Brain microvascular endothelial cell (primary cell): ENCODE data around the gene MEF2A.

Experiments used
- DNase-seq: peaks from one replicate; pipeline ENCODE4 v3.0.0-alpha.2; 2020
- H3K27ac ChIP-seq: fragments of 250-450 bp; sonication (Bioruptor Pico); 2 replicates; pipeline ENCODE4 v1.5.1; 2020; ENCODE audit warnings: mild to moderate bottlenecking, moderate library complexity
- H3K27me3 ChIP-seq: fragments of 250-450 bp; sonication (Bioruptor Pico); replicated peaks from 2 replicates; pipeline ENCODE4 v1.5.1; 2020; ENCODE audit warnings: mild to moderate bottlenecking
- H3K36me3 ChIP-seq: fragments of 250-450 bp; sonication (Bioruptor Pico); replicated peaks from 2 replicates; pipeline ENCODE4 v1.5.1; 2020; ENCODE audit warnings: mild to moderate bottlenecking
- H3K4me3 ChIP-seq: 2 replicates; pipeline ENCODE4 v1.5.1; 2011; ENCODE audit warnings: low read depth, mild to moderate bottlenecking, control low read depth, low read length, moderate library complexity
- in situ Hi-C: cut with HindIII; loops from 2 replicates; pipeline ENCODE4 v1.10.0; 2017; ENCODE audit warnings: low sequenced_read_pairs, low pct_ligation_motif_present
- TF ChIP-seq, protein P1 (sequence below): IDR thresholded peaks from 2 replicates; pipeline ENCODE4 v1.5.1; 2011; ENCODE audit warnings: low read depth, mild to moderate bottlenecking, moderate library complexity, low read length, control low read depth, inconsistent platforms; ENCODE audit errors: missing control alignments

Gene MEF2A

DNA sequence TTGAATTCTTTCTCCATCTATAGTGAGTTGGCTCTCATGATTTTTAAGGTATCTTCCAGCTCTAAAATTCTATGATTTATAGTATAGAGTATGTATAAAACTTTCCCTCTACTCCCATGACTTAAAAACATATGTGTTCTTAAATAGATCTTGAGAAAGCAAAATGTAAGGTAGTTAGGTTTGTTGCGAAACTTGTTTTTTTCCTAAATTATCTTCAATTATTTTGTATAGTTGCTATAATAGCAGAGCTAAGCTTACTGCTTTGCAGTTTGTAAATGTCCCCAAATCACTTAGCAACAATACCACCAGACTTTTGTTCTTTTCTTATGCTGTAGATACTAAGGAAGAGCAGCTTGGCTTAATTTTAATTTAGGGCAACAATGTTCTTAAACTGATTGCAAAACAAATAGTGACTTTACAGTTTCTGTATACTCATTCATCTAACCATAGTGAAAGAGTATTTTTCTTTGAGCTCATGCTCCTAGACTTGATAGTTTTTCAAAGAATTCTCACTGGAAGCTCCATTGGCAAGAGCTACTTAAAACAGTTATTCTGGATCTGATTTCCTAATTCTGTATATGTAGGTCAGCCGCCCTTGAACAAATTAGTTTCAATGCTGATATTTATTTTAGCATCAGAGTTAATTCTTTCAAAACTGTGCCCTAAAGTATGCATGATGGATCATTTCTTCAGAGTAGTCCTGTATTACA, 106.3 kb downstream of the MEF2A start:
- in situ Hi-C loops = no loop called here
- Histone ChIP-seq H3K36me3 (peaks cover 2% of the 10 kb centered on the region), H3K4me3 (no peak overlapping the region), H3K27me3 (no peaks in the 10 kb centered on the region), H3K27ac (no peak overlapping the region)
- no peak for DNase-seq
- TF ChIP-seq, protein P1, sequence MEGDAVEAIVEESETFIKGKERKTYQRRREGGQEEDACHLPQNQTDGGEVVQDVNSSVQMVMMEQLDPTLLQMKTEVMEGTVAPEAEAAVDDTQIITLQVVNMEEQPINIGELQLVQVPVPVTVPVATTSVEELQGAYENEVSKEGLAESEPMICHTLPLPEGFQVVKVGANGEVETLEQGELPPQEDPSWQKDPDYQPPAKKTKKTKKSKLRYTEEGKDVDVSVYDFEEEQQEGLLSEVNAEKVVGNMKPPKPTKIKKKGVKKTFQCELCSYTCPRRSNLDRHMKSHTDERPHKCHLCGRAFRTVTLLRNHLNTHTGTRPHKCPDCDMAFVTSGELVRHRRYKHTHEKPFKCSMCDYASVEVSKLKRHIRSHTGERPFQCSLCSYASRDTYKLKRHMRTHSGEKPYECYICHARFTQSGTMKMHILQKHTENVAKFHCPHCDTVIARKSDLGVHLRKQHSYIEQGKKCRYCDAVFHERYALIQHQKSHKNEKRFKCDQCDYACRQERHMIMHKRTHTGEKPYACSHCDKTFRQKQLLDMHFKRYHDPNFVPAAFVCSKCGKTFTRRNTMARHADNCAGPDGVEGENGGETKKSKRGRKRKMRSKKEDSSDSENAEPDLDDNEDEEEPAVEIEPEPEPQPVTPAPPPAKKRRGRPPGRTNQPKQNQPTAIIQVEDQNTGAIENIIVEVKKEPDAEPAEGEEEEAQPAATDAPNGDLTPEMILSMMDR = no peak

DNA sequence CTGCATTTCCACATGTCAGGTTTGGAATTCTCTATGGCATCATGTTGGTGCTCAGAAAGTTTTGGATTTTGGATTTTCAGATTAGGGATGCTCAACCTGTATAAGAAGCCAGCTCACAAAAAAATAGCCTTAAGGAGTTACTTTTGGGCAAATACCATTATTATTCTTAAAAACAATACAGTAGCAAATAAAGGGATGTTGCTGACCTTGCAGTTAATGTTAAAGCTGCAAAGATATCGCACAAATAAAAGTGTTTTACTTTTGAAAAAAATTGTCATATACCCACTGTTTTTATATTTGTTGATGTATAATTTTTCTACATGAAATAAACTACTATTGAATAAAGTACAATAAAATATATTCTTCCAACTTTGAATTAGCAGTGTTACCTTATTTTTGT, 107.3 kb downstream of the MEF2A start:
- no peak for DNase-seq
- TF ChIP-seq, protein P1 = no peak
- in situ Hi-C loops = no loop called here
- Histone ChIP-seq H3K27me3 (no peaks in the 10 kb centered on the region), H3K27ac (no peak overlapping the region), H3K36me3 (peaks cover 2% of the 10 kb centered on the region), H3K4me3 (no peak overlapping the region)

DNA sequence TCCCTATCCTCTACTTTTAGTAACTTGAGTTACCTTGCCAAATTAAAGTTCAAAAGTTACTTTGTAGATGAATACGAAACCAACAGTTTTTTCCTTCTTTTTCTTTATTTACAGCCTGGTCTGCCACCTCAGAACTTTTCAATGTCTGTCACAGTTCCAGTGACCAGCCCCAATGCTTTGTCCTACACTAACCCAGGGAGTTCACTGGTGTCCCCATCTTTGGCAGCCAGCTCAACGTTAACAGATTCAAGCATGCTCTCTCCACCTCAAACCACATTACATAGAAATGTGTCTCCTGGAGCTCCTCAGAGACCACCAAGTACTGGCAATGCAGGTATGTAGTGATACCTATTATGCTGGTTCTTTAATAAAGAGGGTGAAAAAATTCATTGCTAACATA, 108.5 kb downstream of the MEF2A start:
- Histone ChIP-seq H3K27me3 (no peaks in the 10 kb centered on the region), H3K27ac (no peak overlapping the region), H3K36me3 (peaks cover 7% of the 10 kb centered on the region), H3K4me3 (no peak overlapping the region)
- in situ Hi-C loops = no loop called here
- TF ChIP-seq, protein P1 = no peak
- DNase-seq = no peak

DNA sequence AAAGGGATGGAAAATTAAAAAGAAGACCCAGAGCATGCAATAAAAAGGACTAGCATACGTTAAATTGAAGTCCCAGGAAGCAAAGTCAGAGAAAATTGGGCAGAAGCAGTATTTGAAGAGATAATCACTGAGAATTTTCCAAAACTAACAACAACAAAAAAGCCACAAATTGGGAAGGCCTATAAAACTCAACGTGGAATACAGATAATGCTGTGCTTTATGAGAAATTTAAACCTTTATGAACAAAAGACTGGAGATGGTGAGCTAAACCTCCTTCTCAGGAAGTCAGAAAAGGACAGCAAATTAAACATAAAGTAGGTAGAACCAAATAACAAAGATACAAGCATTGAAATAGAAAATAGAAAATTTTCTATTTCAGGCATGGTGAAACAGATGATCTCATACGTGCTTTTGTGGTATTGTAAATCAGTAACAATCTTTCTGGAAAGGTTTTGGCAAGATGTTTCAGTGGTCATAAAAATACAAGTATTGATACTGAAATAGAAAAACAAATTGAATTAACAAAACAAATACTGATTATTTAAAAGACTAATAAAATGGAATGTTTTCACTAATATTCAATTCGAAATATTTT, 111.9 kb downstream of the MEF2A start:
- TF ChIP-seq, protein P1 = no peak
- in situ Hi-C loops = no loop called here
- Histone ChIP-seq H3K27ac (no peak overlapping the region), H3K27me3 (no peaks in the 10 kb centered on the region), H3K4me3 (no peak overlapping the region), H3K36me3 (peaks cover 7% of the 10 kb centered on the region)
- no peak for DNase-seq

DNA sequence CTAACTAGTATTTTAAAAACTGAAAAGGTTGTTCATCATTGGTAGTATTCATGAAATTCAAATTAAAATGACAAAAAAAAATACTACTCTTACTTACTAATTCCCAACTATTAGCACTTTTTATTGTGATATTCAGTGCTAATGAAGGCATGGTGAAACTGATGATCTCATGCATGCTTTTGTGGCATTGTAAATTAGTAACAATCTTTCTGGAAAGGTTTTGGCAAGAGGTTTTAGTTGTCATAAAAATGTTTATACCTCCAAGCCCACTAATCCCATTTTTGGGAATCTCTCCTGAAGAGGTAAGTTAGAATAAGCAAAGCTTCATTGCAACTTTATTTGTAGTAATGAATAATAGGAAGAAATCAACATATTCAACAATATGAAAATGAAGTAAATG, 114.5 kb downstream of the MEF2A start:
- TF ChIP-seq, protein P1 = no peak
- Histone ChIP-seq H3K36me3 (peaks cover 5% of the 10 kb centered on the region), H3K4me3 (no peak overlapping the region), H3K27ac (no peak overlapping the region), H3K27me3 (no peaks in the 10 kb centered on the region)
- DNase-seq = no peak
- in situ Hi-C loops = no loop called here

DNA sequence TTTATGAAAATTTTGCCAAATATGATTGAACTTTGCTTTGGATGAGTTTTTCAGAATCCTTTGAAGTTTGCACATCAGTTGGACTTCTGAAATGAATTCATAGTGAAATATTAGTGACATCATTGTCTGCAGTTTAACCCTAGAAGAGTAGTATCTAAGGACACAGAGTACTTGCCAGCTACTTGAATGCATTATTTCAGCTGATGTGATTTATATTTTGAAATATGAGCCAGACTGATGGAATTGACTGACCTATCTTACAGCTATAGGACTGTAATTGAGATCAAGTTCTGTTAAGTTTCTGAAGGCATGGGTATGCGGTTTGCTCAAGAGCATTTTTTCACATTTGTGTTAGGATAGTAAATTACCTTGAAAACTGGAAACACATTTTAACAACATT, 116.2 kb downstream of the MEF2A start:
- DNase-seq = no peak
- H3K4me3 ChIP-seq = no peak overlapping the region
- TF ChIP-seq, protein P1 = no peak
- H3K36me3 ChIP-seq = peaks cover 5% of the 10 kb centered on the region
- in situ Hi-C loops = no loop called here
- peak overlapping the region; percentile 80 for H3K27ac ChIP-seq
- no peaks in the 10 kb centered on the region for H3K27me3 ChIP-seq
